T47D (cell line): ENCODE measurements around the gene SPATA32.
A peak's percentile ranks its signal among the peaks of the same experiment; 100 is the strongest.

ENCODE experiments used
- DNase-seq, 2 experiments: peaks; one replicate each; pipeline versions ENCODE4 v3.0.0 to v3.0.0-alpha.2; 2011 to 2012; ENCODE audit warnings: low read depth in 1 of 2, low spot score in 1 of 2
- JUND ChIP-seq: IDR thresholded peaks from 2 replicates; pipeline ENCODE4 v1.6.1; 2012; ENCODE audit warnings: low read depth
- in situ Hi-C: cut with HindIII; loops from 2 replicates; pipeline ENCODE4 v1.10.0; 2016; ENCODE audit warnings: low sequenced_read_pairs, low pct_unique_long_range_greater_than_20kb

SPATA32 gene

GRCh38 chr17:45276031-45276430 is 14.1 kb upstream of the SPATA32 start:
- in situ Hi-C loops = no loop called here
- no peak for TF ChIP-seq JUND
- no peak for DNase-seq

DNA sequence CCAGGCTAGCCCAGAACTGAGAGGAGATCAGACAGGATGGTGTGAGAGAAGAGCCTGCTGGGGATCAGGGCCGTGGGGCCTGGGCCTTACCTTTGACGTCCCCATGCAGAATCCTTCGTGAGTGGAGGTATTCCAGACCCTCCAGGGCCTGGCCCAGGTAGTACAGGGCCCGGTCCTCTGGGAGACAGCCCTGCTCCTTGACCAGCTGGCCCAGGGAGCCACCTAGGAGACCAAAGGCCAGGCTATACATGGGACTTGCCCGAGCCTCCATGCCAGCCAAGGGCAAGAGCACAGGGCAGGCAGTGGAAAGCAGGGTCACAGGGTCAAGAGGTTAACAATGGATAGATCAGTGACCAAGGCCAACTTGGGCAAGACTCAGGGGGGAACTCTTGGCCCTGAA is 12.1 kb upstream of the SPATA32 start:
- in situ Hi-C loops = no loop called here
- no peak for DNase-seq
- TF ChIP-seq JUND = no peak

DNA sequence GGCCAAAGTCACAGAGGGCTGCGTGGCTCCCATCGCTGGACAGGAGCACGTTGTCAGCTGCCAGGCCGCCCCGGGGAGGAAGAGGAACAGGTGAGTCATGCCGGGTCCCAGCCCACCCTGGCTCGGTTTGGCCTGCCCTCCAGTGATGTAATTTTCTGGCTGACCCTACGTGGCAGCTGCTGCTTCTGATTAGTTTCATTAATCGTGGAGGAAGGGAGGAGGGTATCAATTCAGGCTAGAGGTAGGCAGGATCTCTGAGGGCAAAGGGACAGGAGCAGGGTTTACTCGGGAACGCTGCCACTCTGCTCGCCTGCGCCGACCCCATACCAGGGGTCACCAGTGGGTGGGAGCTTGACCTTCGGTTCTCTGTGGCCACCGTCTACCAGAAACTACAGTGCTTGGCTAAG is 11.7 kb upstream of the SPATA32 start:
- no peak for DNase-seq
- in situ Hi-C loops = no loop called here
- no peak for TF ChIP-seq JUND

GRCh38 chr17:45271603-45272002 is 9.7 kb upstream of the SPATA32 start:
- no peak for TF ChIP-seq JUND
- in situ Hi-C loops = no loop called here
- no peak for DNase-seq

- peak in 1 of 2 experiments; percentile 37 for DNase-seq
- in situ Hi-C loops = no loop called here
- TF ChIP-seq JUND = no peak
Measured at GRCh38 chr17:45270828-45271418, 9.0 kb upstream of the SPATA32 start.

DNA sequence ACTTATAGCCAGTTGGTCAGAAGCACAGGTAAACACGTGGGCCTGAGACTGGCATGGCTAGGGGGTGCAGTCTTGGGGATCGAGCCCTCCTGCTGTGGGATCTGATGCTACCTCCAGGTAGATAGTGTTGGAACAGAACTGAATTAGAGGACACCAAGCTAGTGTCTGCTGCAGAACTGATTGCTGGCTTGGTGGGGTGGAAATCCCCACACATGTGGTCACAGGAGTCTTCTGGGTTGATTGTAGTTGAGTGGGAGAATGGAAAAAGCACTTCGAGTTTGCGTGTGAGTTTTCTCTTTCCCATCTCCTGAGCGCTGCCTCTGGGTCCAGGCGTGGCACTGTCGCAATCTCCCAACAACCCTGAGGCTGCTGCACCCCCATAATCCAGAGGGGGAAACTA is 8.0 kb upstream of the SPATA32 start:
- DNase-seq = no peak
- TF ChIP-seq JUND = no peak
- in situ Hi-C loops = no loop called here

DNA sequence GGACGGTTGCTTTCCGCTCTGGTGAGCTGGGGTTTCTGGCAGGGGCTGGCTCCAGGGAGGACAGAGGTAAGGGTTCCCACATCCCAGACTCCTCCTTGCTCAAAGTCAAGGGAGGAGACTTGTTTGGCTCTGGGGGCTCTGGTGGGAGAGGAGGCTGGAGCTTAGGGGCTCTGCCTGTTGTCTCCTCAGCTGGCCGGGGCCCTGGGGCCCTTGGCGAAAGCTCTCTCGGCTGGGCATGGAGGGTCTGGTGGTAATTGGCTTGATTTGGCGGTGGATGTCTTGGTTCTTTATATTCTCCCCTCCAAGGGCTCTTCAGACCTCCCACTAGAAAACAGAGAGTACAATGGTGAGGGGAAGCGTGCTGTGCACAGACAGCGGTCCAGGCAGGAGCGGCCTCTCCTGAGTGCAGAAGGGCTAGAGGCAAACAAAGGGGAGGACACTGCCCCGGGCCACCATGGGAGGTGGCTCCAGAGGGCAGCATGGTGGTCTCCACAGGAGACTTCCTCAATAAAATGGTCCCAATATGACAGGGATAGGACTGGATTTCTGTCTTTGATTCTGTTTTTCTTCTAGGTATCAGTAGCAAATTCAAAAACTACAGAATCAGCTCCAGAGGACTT is 5.7 kb upstream of the SPATA32 start:
- TF ChIP-seq JUND = no peak
- no peak for DNase-seq
- in situ Hi-C loops = no loop called here

DNA sequence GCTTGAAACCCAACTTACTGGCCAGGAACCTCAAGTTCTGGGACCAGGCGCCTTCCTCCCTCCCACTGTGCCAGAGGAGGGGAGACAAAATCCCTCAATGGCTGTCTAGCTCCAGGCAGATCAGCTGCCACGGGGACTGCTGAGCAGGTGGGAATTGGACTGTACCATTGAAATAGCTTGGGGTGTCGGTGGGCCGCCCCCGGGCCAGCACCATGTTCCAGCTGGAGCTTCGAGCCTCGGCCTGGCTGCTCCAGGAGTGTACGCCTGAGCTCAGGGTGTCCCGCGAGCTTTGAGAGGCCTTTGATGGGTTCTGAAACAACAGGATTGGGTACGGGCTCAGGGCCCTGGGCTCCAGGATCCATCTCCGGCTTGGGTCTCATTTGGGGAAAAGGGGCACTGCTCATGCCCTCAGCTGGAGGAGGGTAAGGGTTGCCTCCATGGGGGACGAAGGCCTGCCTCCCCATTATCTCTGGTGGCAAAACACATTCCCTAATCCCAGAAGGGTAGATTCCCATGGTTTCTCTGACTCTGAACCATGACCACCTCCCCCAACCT is 4.6 kb upstream of the SPATA32 start:
- in situ Hi-C loops = no loop called here
- DNase-seq = no peak
- TF ChIP-seq JUND = no peak

- in situ Hi-C loops = no loop called here
- no peak for TF ChIP-seq JUND
- DNase-seq = no peak
Measured at GRCh38 chr17:45265821-45266220, 3.9 kb upstream of the SPATA32 start.

DNA sequence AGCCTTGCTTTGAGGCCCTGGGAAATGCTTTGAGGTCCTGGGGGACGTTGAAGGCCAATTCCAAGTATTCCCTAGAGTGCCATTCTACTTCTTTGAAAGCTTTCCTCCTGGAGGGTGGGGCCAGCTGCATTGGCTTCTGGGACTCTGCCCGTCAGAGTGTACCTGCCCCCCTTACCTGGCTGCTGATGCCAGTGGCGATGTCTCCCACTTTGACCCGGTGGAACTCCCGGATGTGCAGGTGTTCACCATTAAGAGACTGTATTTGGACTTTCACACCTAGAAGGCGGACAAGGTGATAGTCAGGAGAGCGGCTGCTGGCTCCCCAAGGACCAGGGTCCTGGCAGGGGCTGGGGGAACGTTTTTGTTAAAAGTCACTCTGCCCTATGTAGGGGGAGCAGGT is 3.1 kb upstream of the SPATA32 start:
- no peak for TF ChIP-seq JUND
- in situ Hi-C loops = no loop called here

DNA sequence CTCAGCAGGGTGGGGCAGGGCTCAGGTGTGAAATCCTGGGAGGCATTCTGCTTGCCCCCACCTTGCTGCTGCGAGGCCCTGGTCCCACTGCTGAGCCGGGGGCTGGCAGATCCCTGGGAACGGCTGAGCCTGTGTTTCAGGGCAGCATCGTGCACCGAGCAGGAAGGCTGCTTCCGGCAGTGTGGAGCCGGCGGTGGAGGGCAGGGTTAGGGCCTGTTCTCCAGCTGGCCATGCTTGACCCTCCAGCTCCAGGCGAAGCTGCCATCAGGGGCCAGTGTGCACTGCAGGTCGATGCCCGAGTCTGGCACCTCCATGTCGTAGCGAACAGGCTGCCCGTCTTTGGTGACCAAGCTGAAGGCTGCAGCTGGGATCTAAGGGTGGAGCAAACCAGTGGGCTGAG is 2.5 kb upstream of the SPATA32 start:
- TF ChIP-seq JUND = no peak
- no peak for DNase-seq
- in situ Hi-C loops = no loop called here

More for the DNA sequence above, 3.1 kb upstream of the SPATA32 start:
- no peak for DNase-seq

DNA sequence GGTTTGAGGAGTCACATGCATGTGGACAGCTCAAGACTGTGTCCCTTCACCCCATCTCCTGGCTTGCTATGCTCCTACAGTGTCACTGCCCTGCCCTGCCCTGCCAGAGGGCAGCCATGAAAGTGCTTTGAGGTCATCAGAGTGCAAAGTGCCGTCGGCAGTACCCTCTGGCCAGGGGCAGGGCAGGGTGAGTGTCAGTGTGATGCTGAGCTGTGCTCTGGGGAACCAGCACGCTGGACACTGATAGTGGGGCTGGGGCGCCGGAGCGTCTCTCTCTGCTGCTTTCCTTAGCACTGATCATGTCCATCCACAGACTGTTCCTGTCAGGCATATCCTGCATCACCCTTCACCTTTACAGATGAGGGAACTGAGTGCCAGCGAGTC is 1.6 kb upstream of the SPATA32 start:
- in situ Hi-C loops = no loop called here
- no peak for DNase-seq
- TF ChIP-seq JUND = no peak

- in situ Hi-C loops = no loop called here
- no peak for TF ChIP-seq JUND
- DNase-seq = peak; percentile 87 to 89
Measured at GRCh38 chr17:45262516-45263476, 902 bp upstream of the SPATA32 start.
